ENCODE measurements around the gene TTLL11. TPM values are rescaled to one million over a fixed set of nuclear protein-coding genes. Genes with fewer than 3 reads are reported as not detected.

Gene TTLL11
- total RNA-seq, 1 donor from 2014 or later: 3.6 TPM

- DNase-seq (no peak), ATAC-seq (ENCODE audit: low read depth) (no peak)
- Mint-ChIP-seq H3K4me3 (no peak overlapping the region), H3K4me1 (no peaks in the 10 kb centered on the region), H3K27ac (no peak overlapping the region), H3K27me3 (no peaks in the 10 kb centered on the region), H3K36me3 (ENCODE audit: low read depth) (no peaks in the 10 kb centered on the region), H3K9me3 (no peaks in the 10 kb centered on the region)
- ChIA-PET CTCF (no interaction called here), POLR2A (no interaction called here)
- intact Hi-C loops (cut with micrococcal nuclease): no loop called here
- TF ChIP-seq CTCF (IDR thresholded peaks at IDR 0.05): no peak
Observed at GRCh38 chr9:122060481-122060880, 32.6 kb downstream of the TTLL11 start.

- no peak for DNase-seq
- CTCF ChIA-PET: no interaction called here
- Mint-ChIP-seq H3K4me3 (no peak overlapping the region), H3K27ac (no peak overlapping the region), H3K9me3 (no peaks in the 10 kb centered on the region), H3K4me1 (no peaks in the 10 kb centered on the region), H3K36me3 (ENCODE audit: low read depth) (no peaks in the 10 kb centered on the region), H3K27me3 (peaks cover 2% of the 10 kb centered on the region)
- TF ChIP-seq CTCF (IDR thresholded peaks at IDR 0.05): no peak
- ATAC-seq (ENCODE audit: low read depth): no peak
- intact Hi-C loops (cut with micrococcal nuclease): no loop called here
- POLR2A ChIA-PET: no interaction called here
Observed at GRCh38 chr9:122059955-122060324, 33.2 kb downstream of the TTLL11 start.

DNA sequence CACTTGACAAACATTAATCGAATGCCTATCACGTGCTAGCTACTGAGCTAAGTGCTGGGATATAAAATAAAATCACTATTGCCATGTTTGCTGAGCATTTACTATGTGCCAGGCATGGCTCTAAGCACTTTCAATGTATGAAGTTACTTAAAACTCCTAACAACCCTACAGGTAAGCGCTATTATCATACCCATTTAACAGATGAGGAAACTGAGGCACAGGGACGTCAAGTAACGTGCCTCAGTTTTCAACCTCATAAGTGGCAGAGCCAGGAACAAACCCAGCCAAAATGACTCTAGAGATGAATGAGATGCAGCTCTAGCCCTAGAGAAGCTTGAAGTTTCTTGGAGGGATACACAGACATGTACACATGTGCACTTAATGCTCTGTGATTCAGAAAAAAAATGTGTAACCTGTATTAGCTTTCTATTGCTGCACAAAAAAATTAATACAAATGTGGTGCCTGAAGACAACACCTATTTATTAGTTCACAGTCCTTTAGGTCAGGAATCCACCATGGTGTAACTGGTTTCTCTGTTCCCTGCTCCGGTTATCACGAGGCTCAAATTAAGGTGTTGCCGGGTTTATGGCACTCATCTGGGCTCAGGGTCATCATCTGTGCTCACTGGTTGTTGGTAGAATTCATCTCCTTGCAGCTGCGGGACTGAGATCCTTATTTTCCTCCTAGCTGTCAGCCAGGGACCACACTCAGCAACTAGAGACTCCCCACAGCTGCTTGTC is 33.7 kb downstream of the TTLL11 start:
- H3K27ac Mint-ChIP-seq: no peak overlapping the region
- H3K4me3 Mint-ChIP-seq: no peak overlapping the region
- intact Hi-C loops (cut with micrococcal nuclease): no loop called here
- no peaks in the 10 kb centered on the region for H3K4me1 Mint-ChIP-seq
- H3K9me3 Mint-ChIP-seq: no peaks in the 10 kb centered on the region
- ChIA-PET CTCF (no interaction called here), POLR2A (no interaction called here)
- no peak for DNase-seq
- peaks cover 2% of the 10 kb centered on the region for H3K27me3 Mint-ChIP-seq
- no peak for ATAC-seq (ENCODE audit: low read depth)
- TF ChIP-seq CTCF (IDR thresholded peaks at IDR 0.05): no peak
- no peaks in the 10 kb centered on the region for H3K36me3 Mint-ChIP-seq (ENCODE audit: low read depth)

DNA sequence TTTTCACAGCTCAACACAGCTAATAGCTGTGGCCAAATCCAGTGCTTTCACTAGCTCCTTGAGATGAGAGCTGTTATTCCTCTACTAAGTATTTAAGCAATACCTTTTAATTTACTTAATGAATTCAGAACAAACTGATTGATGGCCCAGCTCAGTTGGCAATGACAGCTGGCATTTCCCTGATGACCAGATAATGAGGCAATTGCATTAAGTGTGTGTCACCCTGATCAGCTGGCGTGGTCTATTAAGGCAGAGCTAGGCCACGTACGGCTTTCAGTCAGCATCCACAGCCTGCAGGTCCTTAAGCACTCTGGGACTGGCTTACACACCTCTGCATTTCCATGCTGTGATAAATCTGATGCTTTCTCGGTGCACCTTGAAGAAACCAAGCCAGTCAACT is 34.4 kb downstream of the TTLL11 start:
- Mint-ChIP-seq H3K4me1 (no peaks in the 10 kb centered on the region), H3K27ac (no peak overlapping the region), H3K9me3 (no peaks in the 10 kb centered on the region), H3K36me3 (ENCODE audit: low read depth) (no peaks in the 10 kb centered on the region), H3K4me3 (no peak overlapping the region), H3K27me3 (peaks cover 2% of the 10 kb centered on the region)
- intact Hi-C loops (cut with micrococcal nuclease): no loop called here
- CTCF ChIA-PET: no interaction called here
- no peak for ATAC-seq (ENCODE audit: low read depth)
- TF ChIP-seq CTCF (IDR thresholded peaks at IDR 0.05): no peak
- POLR2A ChIA-PET: no interaction called here
- DNase-seq: no peak

DNA sequence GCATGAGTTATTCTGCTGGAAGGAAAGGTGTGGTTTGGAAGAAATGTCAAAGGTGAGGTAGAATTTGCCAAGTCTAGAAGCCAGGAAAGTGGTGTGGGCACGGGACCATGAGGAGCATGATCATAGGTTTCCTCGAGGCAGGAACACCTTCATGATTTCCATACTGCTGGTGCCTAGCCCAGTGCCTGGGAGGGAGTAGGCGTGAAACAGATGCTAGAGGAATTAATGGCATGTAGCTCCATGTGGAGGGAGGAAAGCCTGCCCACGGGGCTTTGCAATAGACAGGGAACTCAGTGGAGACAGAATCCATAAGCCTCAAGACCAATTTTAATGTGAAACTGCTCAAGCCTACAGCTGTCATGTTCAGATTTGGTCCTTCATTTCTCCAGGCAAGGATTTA is 35.1 kb downstream of the TTLL11 start:
- H3K4me3 Mint-ChIP-seq: no peak overlapping the region
- no peak for DNase-seq
- H3K4me1 Mint-ChIP-seq: no peaks in the 10 kb centered on the region
- ChIA-PET POLR2A (no interaction called here), CTCF (no interaction called here)
- no peak overlapping the region for H3K27ac Mint-ChIP-seq
- intact Hi-C loops (cut with micrococcal nuclease): no loop called here
- H3K27me3 Mint-ChIP-seq: peaks cover 2% of the 10 kb centered on the region
- H3K36me3 Mint-ChIP-seq (ENCODE audit: low read depth): no peaks in the 10 kb centered on the region
- no peak for TF ChIP-seq CTCF (IDR thresholded peaks at IDR 0.05)
- no peak for ATAC-seq (ENCODE audit: low read depth)
- no peaks in the 10 kb centered on the region for H3K9me3 Mint-ChIP-seq

Data from activated B cell treated with CpG ODN at 0.5 μM for 24 hours (primary cell).